Astrocyte (in vitro differentiated cells and primary cell): Measurements from ENCODE around the gene HAND1. TPM values are rescaled to one million over a fixed set of nuclear protein-coding genes. Genes with fewer than 3 reads are reported as not detected.

Experiments used
- DNase-seq: peaks from one replicate; pipeline ENCODE4 v3.0.0-alpha.2; 2010; ENCODE audit warnings: low read depth
- FAIRE-seq: peaks from 2 replicates; lab custom pipeline; 2011; peaks lifted over from hg19 to GRCh38; lab: Jason Lieb, UNC
- H2AFZ ChIP-seq: 2 replicates; pipeline ENCODE4 v1.6.0; 2012; ENCODE audit warnings: low read depth, low read length, inconsistent platforms
- H3K27ac ChIP-seq: 2 replicates; pipeline ENCODE4 v1.5.1; 2011; ENCODE audit warnings: low read depth, low read length, inconsistent platforms
- H3K27me3 ChIP-seq: 2 replicates; pipeline ENCODE4 v1.6.0; 2011; ENCODE audit warnings: low read length, inconsistent platforms; ENCODE audit not compliant: insufficient read depth
- H3K36me3 ChIP-seq: 2 replicates; pipeline ENCODE4 v1.5.1; 2011; ENCODE audit warnings: low read length, inconsistent platforms; ENCODE audit not compliant: insufficient read depth
- H3K4me1 ChIP-seq: 2 replicates; pipeline ENCODE4 v1.5.1; 2011; ENCODE audit warnings: low read length, inconsistent platforms; ENCODE audit not compliant: insufficient read depth
- H3K4me2 ChIP-seq: 2 replicates; pipeline ENCODE4 v1.6.0; 2012; ENCODE audit warnings: low read length, inconsistent platforms
- H3K4me3 ChIP-seq: 2 replicates; pipeline ENCODE4 v1.5.1; 2011; ENCODE audit warnings: low read depth, mild to moderate bottlenecking, low read length, inconsistent platforms; ENCODE audit not compliant: insufficient read depth
- H3K79me2 ChIP-seq: 2 replicates; pipeline ENCODE4 v1.6.0; 2012; ENCODE audit warnings: mild to moderate bottlenecking, low read length, inconsistent platforms; ENCODE audit not compliant: insufficient read depth
- H3K9ac ChIP-seq: 2 replicates; pipeline ENCODE4 v1.6.0; 2012; ENCODE audit warnings: mild to moderate bottlenecking, low read length, inconsistent platforms
- H3K9me3 ChIP-seq: 2 replicates; pipeline ENCODE4 v1.5.1; 2012; ENCODE audit warnings: low read depth, mild to moderate bottlenecking, low read length, inconsistent platforms; ENCODE audit not compliant: insufficient read depth
- H4K20me1 ChIP-seq: 2 replicates; pipeline ENCODE4 v1.6.0; 2012; ENCODE audit warnings: low read length, inconsistent platforms; ENCODE audit not compliant: insufficient read depth
- H3K27ac Mint-ChIP-seq: one replicate; pipeline ENCODE4 v1.8.0; 2021; ENCODE audit warnings: mild to moderate bottlenecking, mixed read lengths; ENCODE audit not compliant: unreplicated experiment
- H3K27me3 Mint-ChIP-seq: one replicate; pipeline ENCODE4 v1.8.0; 2021; ENCODE audit warnings: low read depth, mixed read lengths; ENCODE audit not compliant: unreplicated experiment
- H3K36me3 Mint-ChIP-seq: one replicate; pipeline ENCODE4 v1.8.0; 2021; ENCODE audit warnings: low read depth, mixed read lengths; ENCODE audit not compliant: unreplicated experiment
- H3K4me1 Mint-ChIP-seq: one replicate; pipeline ENCODE4 v1.8.0; 2021; ENCODE audit warnings: low read depth, mixed read lengths; ENCODE audit not compliant: unreplicated experiment
- H3K4me3 Mint-ChIP-seq: one replicate; pipeline ENCODE4 v1.8.0; 2021; ENCODE audit warnings: mild to moderate bottlenecking, moderate library complexity, mixed read lengths; ENCODE audit not compliant: unreplicated experiment
- H3K9me3 Mint-ChIP-seq: one replicate; pipeline ENCODE4 v1.8.0; 2021; ENCODE audit warnings: mild to moderate bottlenecking, mixed read lengths; ENCODE audit not compliant: unreplicated experiment
- EZH2 ChIP-seq: IDR thresholded peaks from 2 replicates; pipeline ENCODE4 v1.6.1; 2012; ENCODE audit warnings: mild to moderate bottlenecking, low read length, inconsistent platforms; ENCODE audit not compliant: insufficient read depth
- total RNA-seq: library from RNA; stranded (reverse); gene quantifications from 2 replicates; pipeline ENCODE4 v1.2.1, GENCODE V29; 2021
- TF ChIP-seq, protein P1 (sequence below): IDR thresholded peaks from 2 replicates; pipeline ENCODE4 v1.5.1; 2011; ENCODE audit warnings: low read depth, mild to moderate bottlenecking, inconsistent platforms, low read length, moderate library complexity; ENCODE audit not compliant: insufficient read depth

Gene HAND1
- total RNA-seq, 1 donor from 2014 or later: not detected

DNA sequence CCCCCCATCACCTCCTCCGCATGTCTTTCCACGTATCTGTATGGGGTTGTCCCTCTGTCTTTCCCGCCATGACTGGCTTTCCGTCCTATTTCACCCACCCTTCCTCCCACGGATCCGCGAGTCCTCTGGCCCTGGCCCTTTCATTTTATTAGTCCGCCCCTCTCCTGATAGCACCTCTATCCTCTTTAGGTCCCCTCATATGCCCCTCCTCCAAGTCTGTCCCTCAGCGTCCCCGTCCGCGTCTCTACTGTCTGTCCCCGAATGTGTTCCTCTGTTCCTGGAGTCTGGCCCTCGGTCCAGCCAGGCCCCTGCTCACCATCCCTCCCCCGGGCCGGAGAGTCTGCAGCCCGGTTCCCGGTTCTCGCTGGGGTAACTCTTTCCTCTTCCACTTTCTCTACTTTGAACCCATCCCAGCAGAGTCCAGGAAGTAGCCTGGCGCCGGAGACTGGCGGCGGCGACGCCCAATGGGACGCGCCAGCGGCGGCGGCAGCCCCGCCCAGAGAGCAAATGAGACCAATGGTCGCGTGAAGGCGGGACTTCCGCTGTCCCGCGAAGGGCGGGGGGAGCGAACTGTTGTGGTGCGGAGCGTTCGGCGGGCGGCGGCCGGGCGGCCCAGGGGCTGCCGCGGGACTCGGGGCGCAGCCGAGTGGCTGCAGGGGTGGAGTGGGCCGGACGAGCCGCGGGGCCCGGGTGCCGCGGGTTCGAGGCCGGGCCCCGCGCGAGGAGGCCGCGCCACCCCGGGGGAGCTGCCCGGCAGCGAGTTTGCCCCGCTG lies 32.4 kb downstream of the HAND1 start, which contains the start of gene SAP30L:
TSS of gene SAP30L (plus strand) at position 576 of the 773 bp plus-strand sequence. CDS start 608 bp downstream, outside the sequence.
- H4K20me1 ChIP-seq: peaks cover 40% of the 10 kb centered on the region
- peak within 1 kb of the TSS; percentile 99 for H3K4me2 ChIP-seq
- H3K4me1 ChIP-seq: peaks cover 14% of the 10 kb centered on the region
- peak within 1 kb of the TSS; percentile 89 for H3K9ac ChIP-seq
- H3K9me3 ChIP-seq: no peaks in the 10 kb centered on the region
- Mint-ChIP-seq H3K36me3 (peaks cover 12% of the 10 kb centered on the region), H3K4me3 (peak within 1 kb of the TSS; percentile 98), H3K9me3 (peaks cover 2% of the 10 kb centered on the region), H3K27me3 (no peaks in the 10 kb centered on the region), H3K4me1 (peaks cover 13% of the 10 kb centered on the region), H3K27ac (peak within 1 kb of the TSS; percentile 87)
- TF ChIP-seq EZH2: no peak
- TF ChIP-seq, protein P1, sequence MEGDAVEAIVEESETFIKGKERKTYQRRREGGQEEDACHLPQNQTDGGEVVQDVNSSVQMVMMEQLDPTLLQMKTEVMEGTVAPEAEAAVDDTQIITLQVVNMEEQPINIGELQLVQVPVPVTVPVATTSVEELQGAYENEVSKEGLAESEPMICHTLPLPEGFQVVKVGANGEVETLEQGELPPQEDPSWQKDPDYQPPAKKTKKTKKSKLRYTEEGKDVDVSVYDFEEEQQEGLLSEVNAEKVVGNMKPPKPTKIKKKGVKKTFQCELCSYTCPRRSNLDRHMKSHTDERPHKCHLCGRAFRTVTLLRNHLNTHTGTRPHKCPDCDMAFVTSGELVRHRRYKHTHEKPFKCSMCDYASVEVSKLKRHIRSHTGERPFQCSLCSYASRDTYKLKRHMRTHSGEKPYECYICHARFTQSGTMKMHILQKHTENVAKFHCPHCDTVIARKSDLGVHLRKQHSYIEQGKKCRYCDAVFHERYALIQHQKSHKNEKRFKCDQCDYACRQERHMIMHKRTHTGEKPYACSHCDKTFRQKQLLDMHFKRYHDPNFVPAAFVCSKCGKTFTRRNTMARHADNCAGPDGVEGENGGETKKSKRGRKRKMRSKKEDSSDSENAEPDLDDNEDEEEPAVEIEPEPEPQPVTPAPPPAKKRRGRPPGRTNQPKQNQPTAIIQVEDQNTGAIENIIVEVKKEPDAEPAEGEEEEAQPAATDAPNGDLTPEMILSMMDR: no peak
- H3K27me3 ChIP-seq: no peaks in the 10 kb centered on the region
- peaks cover 42% of the 10 kb centered on the region for H3K79me2 ChIP-seq
- peak within 1 kb of the TSS; percentile 51 for H3K27ac ChIP-seq
- DNase-seq (peak; percentile 79), FAIRE-seq (no peak)
- H2AFZ ChIP-seq: peak within 1 kb of the TSS; percentile 98
- peaks cover 6% of the 10 kb centered on the region for H3K36me3 ChIP-seq
- peak within 1 kb of the TSS; percentile 90 for H3K4me3 ChIP-seq

DNA sequence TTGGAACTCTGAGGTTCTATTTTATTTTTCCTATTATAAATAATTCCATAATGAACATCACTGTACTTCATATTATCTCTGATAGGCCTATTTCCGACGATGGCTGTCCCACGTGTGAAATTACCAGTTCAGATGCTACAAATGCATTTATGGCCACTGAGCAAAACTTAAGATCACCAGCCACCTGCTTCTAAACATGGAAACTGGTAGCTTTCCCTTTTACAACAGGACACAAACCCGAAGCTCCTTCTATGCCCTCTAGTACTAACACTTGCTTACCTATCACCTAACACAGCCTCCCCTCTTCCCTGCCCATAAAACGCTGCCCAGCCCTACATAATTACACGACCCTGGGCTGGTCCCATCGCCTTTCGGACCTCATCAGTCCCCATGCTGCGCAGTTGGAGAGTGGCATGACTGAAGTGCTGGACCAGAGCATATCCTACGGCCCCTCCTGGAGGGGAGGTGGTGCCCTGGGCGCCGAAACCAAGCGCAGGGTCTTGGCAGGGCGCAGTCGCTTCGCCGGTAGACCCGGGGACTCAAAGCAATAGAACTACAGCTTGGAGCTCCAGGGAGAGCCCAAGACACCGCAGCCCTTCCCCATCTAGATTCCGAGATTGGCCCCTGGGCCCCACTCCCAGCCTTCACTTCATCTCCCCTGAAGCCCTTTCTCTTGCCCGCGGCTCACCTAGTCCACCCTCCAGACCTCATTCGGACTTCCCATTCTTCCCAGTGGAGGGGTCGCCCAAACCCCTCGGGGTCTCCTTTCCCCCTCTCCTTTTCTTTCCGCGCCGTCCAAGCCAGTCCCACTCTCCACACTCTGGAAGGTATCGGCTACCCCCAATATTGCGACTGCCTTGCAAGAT lies 33.2 kb downstream of the HAND1 start:
- H3K27me3 Mint-ChIP-seq: no peaks in the 10 kb centered on the region
- peak overlapping the region; percentile 98 for H3K4me3 Mint-ChIP-seq
- H3K4me1 ChIP-seq: peaks cover 14% of the 10 kb centered on the region
- H3K9me3 ChIP-seq: no peaks in the 10 kb centered on the region
- H3K9me3 Mint-ChIP-seq: peaks cover 2% of the 10 kb centered on the region
- H3K36me3 Mint-ChIP-seq: peaks cover 13% of the 10 kb centered on the region
- FAIRE-seq: no peak
- H4K20me1 ChIP-seq: peaks cover 31% of the 10 kb centered on the region
- peak overlapping the region; percentile 99 for H3K4me2 ChIP-seq
- H3K9ac ChIP-seq: peak overlapping the region; percentile 89
- no peaks in the 10 kb centered on the region for H3K27me3 ChIP-seq
- peaks cover 8% of the 10 kb centered on the region for H3K36me3 ChIP-seq
- peak overlapping the region; percentile 98 for H2AFZ ChIP-seq
- H3K27ac ChIP-seq: peak overlapping the region; percentile 47
- DNase-seq: no peak
- peaks cover 10% of the 10 kb centered on the region for H3K4me1 Mint-ChIP-seq
- no peak overlapping the region for H3K27ac Mint-ChIP-seq
- no peak for TF ChIP-seq EZH2
- TF ChIP-seq, protein P1: no peak
- H3K79me2 ChIP-seq: peaks cover 36% of the 10 kb centered on the region
- H3K4me3 ChIP-seq: peak overlapping the region; percentile 90
